WTC11 (cell line): ENCODE results near the gene PTPRU. TPM values are rescaled to one million over a fixed set of nuclear protein-coding genes. Genes with fewer than 3 reads are reported as not detected.

Experiments
- ATAC-seq: fragments of 200-7000 bp; cut with Tn5 transposase; 2 replicates; pipeline ENCODE4 v1.10.0; 2021; ENCODE audit warnings: mild to moderate bottlenecking, moderate library complexity
- CTCF ChIA-PET: fragments of 300-600 bp; sonication (Branson Sonifier 250); formaldehyde crosslinking; loops from one replicate; lab custom pipeline; 2021; ENCODE audit warnings: antibody characterized with exemption; lab: Charles Lee
- POLR2A ChIA-PET: fragments of 350-600 bp; sonication (Branson Sonifier 250); formaldehyde crosslinking; loops from one replicate; lab custom pipeline; 2021; ENCODE audit warnings: antibody characterized with exemption; lab: Charles Lee
- DNase-seq: peaks from one replicate; pipeline ENCODE4 v3.0.0; 2021; ENCODE audit warnings: low spot score
- H3K27ac Mint-ChIP-seq: 2 replicates; pipeline ENCODE4 v1.8.0; 2021; ENCODE audit warnings: mixed read lengths
- H3K27me3 Mint-ChIP-seq: 2 replicates; pipeline ENCODE4 v1.8.0; 2021; ENCODE audit warnings: low read depth, mild to moderate bottlenecking, moderate library complexity, mixed read lengths
- H3K36me3 Mint-ChIP-seq: 2 replicates; pipeline ENCODE4 v1.8.0; 2021; ENCODE audit warnings: mixed read lengths
- H3K4me1 Mint-ChIP-seq: 2 replicates; pipeline ENCODE4 v1.8.0; 2022; ENCODE audit warnings: mixed read lengths
- H3K4me3 Mint-ChIP-seq: 2 replicates; pipeline ENCODE4 v1.8.0; 2021; ENCODE audit warnings: mild to moderate bottlenecking, moderate library complexity, mixed read lengths
- H3K9me3 Mint-ChIP-seq: 2 replicates; pipeline ENCODE4 v1.8.0; 2021; ENCODE audit warnings: mixed read lengths
- EMX1 ChIP-seq: fragments of 250-450 bp; sonication (Bioruptor Pico); IDR thresholded peaks from 2 replicates; pipeline ENCODE4 v1.8.0; 2021; ENCODE audit warnings: mild to moderate bottlenecking
- ESRRA ChIP-seq: sonication (generic); formaldehyde crosslinking; IDR thresholded peaks from 2 replicates; pipeline ENCODE4 v1.8.1; 2022; ENCODE audit warnings: mild to moderate bottlenecking, missing genetic modification reagents, borderline replicate concordance
- JAZF1 ChIP-seq: fragments of 250-450 bp; sonication (Bioruptor Pico); IDR thresholded peaks from 2 replicates; pipeline ENCODE4 v1.9.0; 2021; ENCODE audit warnings: moderate library complexity, mild to moderate bottlenecking, inconsistent platforms
- MYBL2 ChIP-seq: sonication (generic); formaldehyde crosslinking; IDR thresholded peaks from 2 replicates; pipeline ENCODE4 v1.8.1; 2023; ENCODE audit warnings: mild to moderate bottlenecking, moderate library complexity, missing genetic modification reagents
- NFE2L1 ChIP-seq: sonication (generic); formaldehyde crosslinking; IDR thresholded peaks from 2 replicates; pipeline ENCODE4 v1.8.1; 2023; ENCODE audit warnings: missing genetic modification reagents
- NR1H2 ChIP-seq: sonication (generic); formaldehyde crosslinking; IDR thresholded peaks from 2 replicates; pipeline ENCODE4 v1.9.0; 2021; ENCODE audit warnings: mild to moderate bottlenecking, moderate library complexity, missing genetic modification reagents
- SMAD3 ChIP-seq: sonication (generic); formaldehyde crosslinking; IDR thresholded peaks from 2 replicates; pipeline ENCODE4 v1.8.0; 2022; ENCODE audit warnings: missing genetic modification reagents, mild to moderate bottlenecking, borderline replicate concordance
- TCF7 ChIP-seq: sonication (generic); formaldehyde crosslinking; IDR thresholded peaks from 2 replicates; pipeline ENCODE4 v1.8.0; 2022; ENCODE audit warnings: mild to moderate bottlenecking, low read depth, missing genetic modification reagents, moderate library complexity
- TEAD1 ChIP-seq: sonication (generic); formaldehyde crosslinking; IDR thresholded peaks from 2 replicates; pipeline ENCODE4 v1.8.0; 2022; ENCODE audit warnings: mild to moderate bottlenecking, missing genetic modification reagents
- ZNF219 ChIP-seq: sonication (generic); formaldehyde crosslinking; IDR thresholded peaks from 2 replicates; pipeline ENCODE4 v1.8.0; 2023; ENCODE audit warnings: missing genetic modification reagents, mild to moderate bottlenecking, borderline replicate concordance
- ZNF263 ChIP-seq: sonication (generic); formaldehyde crosslinking; IDR thresholded peaks from 2 replicates; pipeline ENCODE4 v1.8.1; 2022; ENCODE audit warnings: low read depth, mild to moderate bottlenecking, moderate library complexity, missing genetic modification reagents
- total RNA-seq: library from RNA; stranded (reverse); gene quantifications from 3 replicates; pipeline ENCODE4 v1.2.3, GENCODE V29; 2021
- TF ChIP-seq, protein P1 (sequence below): fragments of 250-450 bp; sonication (Bioruptor Pico); conservative IDR thresholded peaks from 2 replicates; pipeline ENCODE4 v1.9.0; 2021; ENCODE audit warnings: mild to moderate bottlenecking
- TF ChIP-seq, protein P2 (sequence below): sonication (generic); formaldehyde crosslinking; IDR thresholded peaks from 2 replicates; pipeline ENCODE4 v1.8.1; 2022; ENCODE audit warnings: low read depth, mild to moderate bottlenecking, moderate library complexity, missing genetic modification reagents, borderline replicate concordance
- TF ChIP-seq, protein P3 (sequence below): sonication (generic); formaldehyde crosslinking; conservative IDR thresholded peaks from 2 replicates; pipeline ENCODE4 v1.8.1; 2022; ENCODE audit warnings: mild to moderate bottlenecking, missing genetic modification reagents
- TF ChIP-seq, protein P4 (sequence below): sonication (generic); formaldehyde crosslinking; IDR thresholded peaks from 2 replicates; pipeline ENCODE4 v1.8.0; 2022; ENCODE audit warnings: mild to moderate bottlenecking, missing genetic modification reagents
- TF ChIP-seq, protein P5 (sequence below): fragments of 250-450 bp; sonication (Bioruptor Pico); IDR thresholded peaks from 2 replicates; pipeline ENCODE4 v1.9.0; 2021; ENCODE audit warnings: mild to moderate bottlenecking
- TF ChIP-seq, protein P6 (sequence below): sonication (generic); formaldehyde crosslinking; IDR thresholded peaks from 2 replicates; pipeline ENCODE4 v1.8.1; 2023; ENCODE audit warnings: mild to moderate bottlenecking, missing genetic modification reagents, borderline replicate concordance
- TF ChIP-seq, protein P7 (sequence below): sonication (generic); formaldehyde crosslinking; IDR thresholded peaks from 2 replicates; pipeline ENCODE4 v1.8.0; 2022; ENCODE audit warnings: mild to moderate bottlenecking, missing genetic modification reagents
- TF ChIP-seq, protein P8 (sequence below): sonication (generic); formaldehyde crosslinking; IDR thresholded peaks from 2 replicates; pipeline ENCODE4 v1.8.0; 2023; ENCODE audit warnings: missing genetic modification reagents
- TF ChIP-seq, protein P9 (sequence below): sonication (generic); formaldehyde crosslinking; IDR thresholded peaks from 2 replicates; pipeline ENCODE4 v1.8.1; 2022; ENCODE audit warnings: missing genetic modification reagents, borderline replicate concordance

Gene PTPRU
- total RNA-seq, 1 experiment from 2014 or later: 75.4 TPM

DNA sequence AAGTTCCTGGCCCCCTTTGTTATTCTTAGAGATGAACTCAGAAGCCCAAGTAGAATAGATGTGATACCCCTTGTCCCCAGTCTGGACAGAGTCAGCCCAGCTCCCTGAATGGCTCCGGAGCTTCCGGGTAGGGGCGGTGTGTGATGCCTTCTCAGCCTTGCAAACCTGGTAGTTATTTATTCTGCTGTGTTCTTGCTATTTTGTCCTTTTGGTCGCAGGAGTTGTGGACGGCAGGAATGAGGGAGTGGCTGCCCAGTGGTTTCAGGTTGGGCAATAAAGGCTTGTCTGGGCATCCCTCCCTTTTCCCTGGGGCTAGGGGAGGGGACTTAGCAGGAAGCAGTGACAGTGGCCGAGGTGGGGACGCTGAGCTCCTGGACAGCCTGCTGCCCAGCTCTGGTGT is 2.8 kb downstream of the PTPRU start (continued):
- TF ChIP-seq, protein P1, sequence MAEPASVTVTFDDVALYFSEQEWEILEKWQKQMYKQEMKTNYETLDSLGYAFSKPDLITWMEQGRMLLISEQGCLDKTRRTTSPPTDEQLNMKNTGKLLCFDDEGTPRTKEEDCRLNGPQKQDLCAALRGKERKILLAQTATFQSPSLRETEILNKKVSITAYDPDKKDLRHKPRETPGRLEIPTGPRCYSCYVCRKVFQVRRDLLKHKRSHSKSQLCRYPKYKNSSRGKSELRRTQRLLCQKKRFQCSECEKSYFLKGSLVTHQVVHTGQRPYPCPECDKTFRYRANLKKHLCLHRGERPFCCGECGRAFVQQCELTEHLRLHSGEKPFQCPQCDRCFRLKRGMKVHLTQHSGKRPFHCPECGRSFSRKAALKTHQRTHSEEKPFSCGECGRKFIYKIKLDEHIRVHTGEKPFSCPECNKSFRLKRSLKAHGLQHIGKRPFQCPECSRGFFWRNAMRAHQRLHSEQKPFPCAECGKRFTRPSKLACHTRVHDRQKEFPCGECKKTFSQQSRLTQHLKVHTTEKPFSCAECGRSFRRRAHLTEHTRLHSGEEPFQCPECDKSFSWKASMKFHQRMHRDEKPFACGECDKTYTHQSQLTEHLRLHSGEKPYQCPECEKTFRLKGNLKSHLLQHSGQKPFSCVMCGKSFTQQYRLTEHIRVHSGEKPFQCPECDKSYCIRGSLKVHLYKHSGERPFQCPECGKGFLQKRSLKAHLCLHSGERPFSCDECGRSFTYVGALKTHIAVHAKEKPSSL (CRISPR knock-in tag): no peak
- TF ChIP-seq, protein P2, sequence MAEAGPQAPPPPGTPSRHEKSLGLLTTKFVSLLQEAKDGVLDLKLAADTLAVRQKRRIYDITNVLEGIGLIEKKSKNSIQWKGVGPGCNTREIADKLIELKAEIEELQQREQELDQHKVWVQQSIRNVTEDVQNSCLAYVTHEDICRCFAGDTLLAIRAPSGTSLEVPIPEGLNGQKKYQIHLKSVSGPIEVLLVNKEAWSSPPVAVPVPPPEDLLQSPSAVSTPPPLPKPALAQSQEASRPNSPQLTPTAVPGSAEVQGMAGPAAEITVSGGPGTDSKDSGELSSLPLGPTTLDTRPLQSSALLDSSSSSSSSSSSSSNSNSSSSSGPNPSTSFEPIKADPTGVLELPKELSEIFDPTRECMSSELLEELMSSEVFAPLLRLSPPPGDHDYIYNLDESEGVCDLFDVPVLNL (CRISPR knock-in tag): no peak
- TF ChIP-seq MYBL2 (CRISPR knock-in tag) (no peak), NR1H2 (CRISPR knock-in tag) (no peak), JAZF1 (no peak), ZNF263 (CRISPR knock-in tag) (no peak)
- TF ChIP-seq, protein P3, sequence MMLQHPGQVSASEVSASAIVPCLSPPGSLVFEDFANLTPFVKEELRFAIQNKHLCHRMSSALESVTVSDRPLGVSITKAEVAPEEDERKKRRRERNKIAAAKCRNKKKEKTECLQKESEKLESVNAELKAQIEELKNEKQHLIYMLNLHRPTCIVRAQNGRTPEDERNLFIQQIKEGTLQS: no peak
- TF ChIP-seq, protein P4, sequence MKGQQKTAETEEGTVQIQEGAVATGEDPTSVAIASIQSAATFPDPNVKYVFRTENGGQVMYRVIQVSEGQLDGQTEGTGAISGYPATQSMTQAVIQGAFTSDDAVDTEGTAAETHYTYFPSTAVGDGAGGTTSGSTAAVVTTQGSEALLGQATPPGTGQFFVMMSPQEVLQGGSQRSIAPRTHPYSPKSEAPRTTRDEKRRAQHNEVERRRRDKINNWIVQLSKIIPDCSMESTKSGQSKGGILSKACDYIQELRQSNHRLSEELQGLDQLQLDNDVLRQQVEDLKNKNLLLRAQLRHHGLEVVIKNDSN (CRISPR knock-in tag): no peak
- TF ChIP-seq, protein P5, sequence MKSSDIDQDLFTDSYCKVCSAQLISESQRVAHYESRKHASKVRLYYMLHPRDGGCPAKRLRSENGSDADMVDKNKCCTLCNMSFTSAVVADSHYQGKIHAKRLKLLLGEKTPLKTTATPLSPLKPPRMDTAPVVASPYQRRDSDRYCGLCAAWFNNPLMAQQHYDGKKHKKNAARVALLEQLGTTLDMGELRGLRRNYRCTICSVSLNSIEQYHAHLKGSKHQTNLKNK (CRISPR knock-in tag): no peak

DNA sequence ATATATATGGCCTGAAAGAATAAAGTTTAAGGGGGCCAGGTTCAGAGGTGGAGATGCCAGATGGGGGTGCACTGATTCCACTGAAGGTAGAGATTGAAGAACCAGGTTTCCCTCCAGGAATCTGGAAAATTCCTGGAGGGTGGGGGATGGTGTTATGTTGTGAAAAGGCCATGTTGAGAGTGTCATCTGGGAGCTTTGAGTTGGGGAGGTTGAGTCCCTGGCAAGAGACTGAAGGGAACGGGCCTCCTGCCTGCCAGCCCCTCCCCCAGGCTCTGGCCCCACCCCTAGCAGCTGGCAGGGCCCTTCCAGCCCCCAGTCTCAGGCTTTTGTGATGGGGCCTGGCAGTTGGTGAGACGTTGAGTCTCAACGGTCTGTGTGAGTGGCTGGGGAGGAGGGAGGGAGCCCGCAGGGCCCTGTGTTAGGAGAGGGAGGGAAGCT is 4.1 kb downstream of the PTPRU start:
- H3K4me3 Mint-ChIP-seq: peak overlapping the region; percentile 35
- POLR2A ChIA-PET: interaction anchor here (0.8 to 1.9 kb wide), 2 partner anchors 10 kb away, joined by 3 to 9 read pairs; partner anchors contain the start of gene MECR
- DNase-seq (no peak), ATAC-seq (peak; percentile 6)
- peaks cover 38% of the 10 kb centered on the region for H3K27me3 Mint-ChIP-seq
- peaks cover 37% of the 10 kb centered on the region for H3K4me1 Mint-ChIP-seq
- no peaks in the 10 kb centered on the region for H3K36me3 Mint-ChIP-seq
- 0 out of 2 replicates have a peak overlapping the region, but pooled peaks have one; percentile 33 for H3K27ac Mint-ChIP-seq
- CTCF ChIA-PET: interaction anchor here (0.7 to 3.5 kb wide), 11 partner anchors 10 to 326 kb away, joined by 3 to 30 read pairs (median 5); partner anchors contain the start of genes EPB41 and MECR
- no peaks in the 10 kb centered on the region for H3K9me3 Mint-ChIP-seq
- TF ChIP-seq, protein P6, sequence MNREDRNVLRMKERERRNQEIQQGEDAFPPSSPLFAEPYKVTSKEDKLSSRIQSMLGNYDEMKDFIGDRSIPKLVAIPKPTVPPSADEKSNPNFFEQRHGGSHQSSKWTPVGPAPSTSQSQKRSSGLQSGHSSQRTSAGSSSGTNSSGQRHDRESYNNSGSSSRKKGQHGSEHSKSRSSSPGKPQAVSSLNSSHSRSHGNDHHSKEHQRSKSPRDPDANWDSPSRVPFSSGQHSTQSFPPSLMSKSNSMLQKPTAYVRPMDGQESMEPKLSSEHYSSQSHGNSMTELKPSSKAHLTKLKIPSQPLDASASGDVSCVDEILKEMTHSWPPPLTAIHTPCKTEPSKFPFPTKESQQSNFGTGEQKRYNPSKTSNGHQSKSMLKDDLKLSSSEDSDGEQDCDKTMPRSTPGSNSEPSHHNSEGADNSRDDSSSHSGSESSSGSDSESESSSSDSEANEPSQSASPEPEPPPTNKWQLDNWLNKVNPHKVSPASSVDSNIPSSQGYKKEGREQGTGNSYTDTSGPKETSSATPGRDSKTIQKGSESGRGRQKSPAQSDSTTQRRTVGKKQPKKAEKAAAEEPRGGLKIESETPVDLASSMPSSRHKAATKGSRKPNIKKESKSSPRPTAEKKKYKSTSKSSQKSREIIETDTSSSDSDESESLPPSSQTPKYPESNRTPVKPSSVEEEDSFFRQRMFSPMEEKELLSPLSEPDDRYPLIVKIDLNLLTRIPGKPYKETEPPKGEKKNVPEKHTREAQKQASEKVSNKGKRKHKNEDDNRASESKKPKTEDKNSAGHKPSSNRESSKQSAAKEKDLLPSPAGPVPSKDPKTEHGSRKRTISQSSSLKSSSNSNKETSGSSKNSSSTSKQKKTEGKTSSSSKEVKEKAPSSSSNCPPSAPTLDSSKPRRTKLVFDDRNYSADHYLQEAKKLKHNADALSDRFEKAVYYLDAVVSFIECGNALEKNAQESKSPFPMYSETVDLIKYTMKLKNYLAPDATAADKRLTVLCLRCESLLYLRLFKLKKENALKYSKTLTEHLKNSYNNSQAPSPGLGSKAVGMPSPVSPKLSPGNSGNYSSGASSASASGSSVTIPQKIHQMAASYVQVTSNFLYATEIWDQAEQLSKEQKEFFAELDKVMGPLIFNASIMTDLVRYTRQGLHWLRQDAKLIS (CRISPR knock-in tag): no peak
- TF ChIP-seq ESRRA (no peak), SMAD3 (CRISPR knock-in tag) (no peak), JAZF1 (no peak), EMX1 (CRISPR knock-in tag) (no peak), NFE2L1 (CRISPR knock-in tag) (no peak), ZNF219 (CRISPR knock-in tag) (no peak), TCF7 (CRISPR knock-in tag) (no peak), TEAD1 (no peak)
- TF ChIP-seq, protein P4 (CRISPR knock-in tag): no peak
- TF ChIP-seq, protein P7, sequence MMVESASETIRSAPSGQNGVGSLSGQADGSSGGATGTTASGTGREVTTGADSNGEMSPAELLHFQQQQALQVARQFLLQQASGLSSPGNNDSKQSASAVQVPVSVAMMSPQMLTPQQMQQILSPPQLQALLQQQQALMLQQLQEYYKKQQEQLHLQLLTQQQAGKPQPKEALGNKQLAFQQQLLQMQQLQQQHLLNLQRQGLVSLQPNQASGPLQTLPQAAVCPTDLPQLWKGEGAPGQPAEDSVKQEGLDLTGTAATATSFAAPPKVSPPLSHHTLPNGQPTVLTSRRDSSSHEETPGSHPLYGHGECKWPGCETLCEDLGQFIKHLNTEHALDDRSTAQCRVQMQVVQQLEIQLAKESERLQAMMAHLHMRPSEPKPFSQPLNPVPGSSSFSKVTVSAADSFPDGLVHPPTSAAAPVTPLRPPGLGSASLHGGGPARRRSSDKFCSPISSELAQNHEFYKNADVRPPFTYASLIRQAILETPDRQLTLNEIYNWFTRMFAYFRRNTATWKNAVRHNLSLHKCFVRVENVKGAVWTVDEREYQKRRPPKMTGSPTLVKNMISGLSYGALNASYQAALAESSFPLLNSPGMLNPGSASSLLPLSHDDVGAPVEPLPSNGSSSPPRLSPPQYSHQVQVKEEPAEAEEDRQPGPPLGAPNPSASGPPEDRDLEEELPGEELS (CRISPR knock-in tag): no peak
- TF ChIP-seq, protein P8, sequence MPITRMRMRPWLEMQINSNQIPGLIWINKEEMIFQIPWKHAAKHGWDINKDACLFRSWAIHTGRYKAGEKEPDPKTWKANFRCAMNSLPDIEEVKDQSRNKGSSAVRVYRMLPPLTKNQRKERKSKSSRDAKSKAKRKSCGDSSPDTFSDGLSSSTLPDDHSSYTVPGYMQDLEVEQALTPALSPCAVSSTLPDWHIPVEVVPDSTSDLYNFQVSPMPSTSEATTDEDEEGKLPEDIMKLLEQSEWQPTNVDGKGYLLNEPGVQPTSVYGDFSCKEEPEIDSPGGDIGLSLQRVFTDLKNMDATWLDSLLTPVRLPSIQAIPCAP: no peak
- TF ChIP-seq, protein P9, sequence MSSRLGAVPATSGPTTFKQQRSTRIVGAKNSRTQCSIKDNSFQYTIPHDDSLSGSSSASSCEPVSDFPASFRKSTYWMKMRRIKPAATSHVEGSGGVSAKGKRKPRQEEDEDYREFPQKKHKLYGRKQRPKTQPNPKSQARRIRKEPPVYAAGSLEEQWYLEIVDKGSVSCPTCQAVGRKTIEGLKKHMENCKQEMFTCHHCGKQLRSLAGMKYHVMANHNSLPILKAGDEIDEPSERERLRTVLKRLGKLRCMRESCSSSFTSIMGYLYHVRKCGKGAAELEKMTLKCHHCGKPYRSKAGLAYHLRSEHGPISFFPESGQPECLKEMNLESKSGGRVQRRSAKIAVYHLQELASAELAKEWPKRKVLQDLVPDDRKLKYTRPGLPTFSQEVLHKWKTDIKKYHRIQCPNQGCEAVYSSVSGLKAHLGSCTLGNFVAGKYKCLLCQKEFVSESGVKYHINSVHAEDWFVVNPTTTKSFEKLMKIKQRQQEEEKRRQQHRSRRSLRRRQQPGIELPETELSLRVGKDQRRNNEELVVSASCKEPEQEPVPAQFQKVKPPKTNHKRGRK (CRISPR knock-in tag): no peak
